DND-41 (cell line): ENCODE results near the gene OR52J3.

ENCODE experiments used
- ATAC-seq: fragments of 200-7000 bp; cut with Tn5 transposase; 3 replicates; pipeline ENCODE4 v1.9.1; 2021; ENCODE audit warnings: low read depth; ENCODE audit not compliant: insufficient read depth
- DNase-seq: peaks from one replicate; pipeline ENCODE4 v3.0.0-alpha.2; 2020
- H2AFZ ChIP-seq: 2 replicates; pipeline ENCODE4 v1.6.0; 2012; ENCODE audit warnings: low read depth, low read length
- H3K27ac ChIP-seq: 2 replicates; pipeline ENCODE4 v1.5.1; 2012; ENCODE audit warnings: low read length, inconsistent platforms
- H3K27me3 ChIP-seq: fragments of 200-600 bp; sonication (generic); 2 replicates; pipeline ENCODE4 v1.6.0; 2012; ENCODE audit warnings: low read length, mild to moderate bottlenecking, inconsistent platforms; ENCODE audit not compliant: insufficient read depth, poor library complexity
- H3K36me3 ChIP-seq: 2 replicates; pipeline ENCODE4 v1.5.1; 2012; ENCODE audit warnings: low read length, inconsistent platforms; ENCODE audit not compliant: insufficient read depth
- H3K4me1 ChIP-seq: 2 replicates; pipeline ENCODE4 v1.5.1; 2012; ENCODE audit warnings: mild to moderate bottlenecking, low read length; ENCODE audit not compliant: insufficient read depth
- H3K4me2 ChIP-seq: 2 replicates; pipeline ENCODE4 v1.6.0; 2012; ENCODE audit warnings: mild to moderate bottlenecking, moderate library complexity, low read length, inconsistent platforms; ENCODE audit not compliant: insufficient read depth
- H3K4me3 ChIP-seq, 2 experiments: fragments of 200-600 bp in 1 of 2; shearing (Covaris generic) in 1 of 2; 2 replicates each; pipeline ENCODE4 v1.5.1; 2012 to 2016; ENCODE audit warnings: inconsistent platforms in 2 of 2, low read length in 2 of 2, mild to moderate bottlenecking in 2 of 2, low read depth in 1 of 2, moderate library complexity in 1 of 2
- H3K79me2 ChIP-seq: 2 replicates; pipeline ENCODE4 v1.6.0; 2012; ENCODE audit warnings: low read length, inconsistent platforms; ENCODE audit not compliant: insufficient read depth
- H3K9ac ChIP-seq: 2 replicates; pipeline ENCODE4 v1.6.0; 2012; ENCODE audit warnings: low read depth, mild to moderate bottlenecking, inconsistent platforms, low read length, moderate library complexity
- H3K9me3 ChIP-seq: 2 replicates; pipeline ENCODE4 v1.5.1; 2012; ENCODE audit warnings: low read length, moderate library complexity, mild to moderate bottlenecking, inconsistent platforms; ENCODE audit not compliant: insufficient read depth, severe bottlenecking
- H4K20me1 ChIP-seq: 2 replicates; pipeline ENCODE4 v1.6.0; 2012; ENCODE audit warnings: low read length; ENCODE audit not compliant: insufficient read depth
- CTCF ChIP-seq: IDR thresholded peaks from 2 replicates; pipeline ENCODE4 v1.5.1; 2012; ENCODE audit warnings: borderline replicate concordance, low read length, moderate library complexity, mild to moderate bottlenecking; ENCODE audit not compliant: poor library complexity, severe bottlenecking; ENCODE audit errors: extremely low read depth
- EZH2 ChIP-seq: IDR thresholded peaks from 3 replicates; pipeline ENCODE4 v1.6.1; 2012; ENCODE audit warnings: borderline replicate concordance, low read depth, mild to moderate bottlenecking, moderate library complexity, low read length, inconsistent platforms; ENCODE audit not compliant: severe bottlenecking

The OR52J3 gene

GRCh38 chr11:5092821-5093585 lies 46.7 kb downstream of the OR52J3 start:
- Histone ChIP-seq H3K9ac (no peak overlapping the region), H3K36me3 (no peaks in the 10 kb centered on the region), H2AFZ (no peak overlapping the region), H3K4me3 (no peak overlapping the region), H3K4me2 (no peak overlapping the region), H3K4me1 (no peaks in the 10 kb centered on the region), H3K79me2 (no peaks in the 10 kb centered on the region), H3K27me3 (no peaks in the 10 kb centered on the region), H3K9me3 (no peaks in the 10 kb centered on the region), H4K20me1 (no peaks in the 10 kb centered on the region), H3K27ac (no peak overlapping the region)
- ATAC-seq (no peak), DNase-seq (no peak)
- TF ChIP-seq CTCF (no peak), EZH2 (no peak)

- Histone ChIP-seq H3K27ac (no peak overlapping the region), H3K79me2 (no peaks in the 10 kb centered on the region), H3K4me1 (no peaks in the 10 kb centered on the region), H3K4me3 (no peak overlapping the region), H3K9me3 (no peaks in the 10 kb centered on the region), H4K20me1 (no peaks in the 10 kb centered on the region), H2AFZ (no peak overlapping the region), H3K27me3 (peaks cover 4% of the 10 kb centered on the region), H3K9ac (no peak overlapping the region), H3K4me2 (no peak overlapping the region), H3K36me3 (no peaks in the 10 kb centered on the region)
- TF ChIP-seq CTCF: no peak
- TF ChIP-seq EZH2: no peak
- DNase-seq: no peak
- no peak for ATAC-seq
Observed at GRCh38 chr11:5096011-5096410, 49.7 kb downstream of the OR52J3 start.
